Neural crest cell (in vitro differentiated cells): ENCODE results near the gene FHIT. TPM values are rescaled to one million over a fixed set of nuclear protein-coding genes. Genes with fewer than 3 reads are reported as not detected.

ENCODE experiments used
- DNase-seq: peaks from one replicate; pipeline ENCODE4 v3.0.0; 2021; ENCODE audit warnings: low read depth, mixed read lengths, low spot score
- H3K27ac Mint-ChIP-seq: one replicate; pipeline ENCODE4 v1.8.0; 2021; ENCODE audit warnings: mild to moderate bottlenecking, mixed read lengths; ENCODE audit not compliant: unreplicated experiment
- H3K27me3 Mint-ChIP-seq: 2 replicates; pipeline ENCODE4 v1.8.0; 2021; ENCODE audit warnings: low read depth, mild to moderate bottlenecking, mixed read lengths
- H3K36me3 Mint-ChIP-seq: 2 replicates; pipeline ENCODE4 v1.8.0; 2021; ENCODE audit warnings: low read depth, mild to moderate bottlenecking, mixed read lengths
- H3K4me1 Mint-ChIP-seq: 2 replicates; pipeline ENCODE4 v1.8.0; 2021; ENCODE audit warnings: mixed read lengths
- H3K4me3 Mint-ChIP-seq: one replicate; pipeline ENCODE4 v1.8.0; 2021; ENCODE audit warnings: mild to moderate bottlenecking, mixed read lengths
- H3K9me3 Mint-ChIP-seq: 2 replicates; pipeline ENCODE4 v1.8.0; 2021; ENCODE audit warnings: mixed read lengths
- total RNA-seq: library from RNA; stranded (reverse); gene quantifications from 2 replicates; pipeline ENCODE4 v1.2.1, GENCODE V29; 2021
- TF ChIP-seq, protein P1 (sequence below): fragments of 200-600 bp; sonication (generic); conservative IDR thresholded peaks from 2 replicates; pipeline ENCODE4 v1.5.0; 2021; ENCODE audit warnings: antibody characterized with exemption, mild to moderate bottlenecking

Gene FHIT
- total RNA-seq, 1 donor from 2014 or later: 5.2 TPM

DNA sequence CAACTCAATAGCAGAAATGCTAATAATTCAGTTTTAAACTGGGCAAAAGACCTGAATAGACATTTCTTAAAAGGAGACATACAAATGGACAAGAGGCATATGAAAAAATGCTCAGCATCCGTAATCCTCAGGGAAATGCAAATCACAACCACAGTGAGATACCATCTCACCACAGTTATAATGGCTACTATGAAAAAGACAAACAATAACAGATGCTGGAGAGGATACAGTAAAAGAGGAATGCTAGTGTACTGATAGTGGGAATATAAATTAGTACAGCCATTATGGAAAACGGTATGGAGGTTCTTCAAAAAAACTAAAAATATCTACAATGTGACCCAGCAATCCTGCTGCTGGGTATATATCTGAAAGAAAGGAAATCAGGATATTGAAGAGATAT lies 367.2 kb downstream of the FHIT start:
- DNase-seq: no peak
- H3K4me3 Mint-ChIP-seq: no peak overlapping the region
- TF ChIP-seq, protein P1, sequence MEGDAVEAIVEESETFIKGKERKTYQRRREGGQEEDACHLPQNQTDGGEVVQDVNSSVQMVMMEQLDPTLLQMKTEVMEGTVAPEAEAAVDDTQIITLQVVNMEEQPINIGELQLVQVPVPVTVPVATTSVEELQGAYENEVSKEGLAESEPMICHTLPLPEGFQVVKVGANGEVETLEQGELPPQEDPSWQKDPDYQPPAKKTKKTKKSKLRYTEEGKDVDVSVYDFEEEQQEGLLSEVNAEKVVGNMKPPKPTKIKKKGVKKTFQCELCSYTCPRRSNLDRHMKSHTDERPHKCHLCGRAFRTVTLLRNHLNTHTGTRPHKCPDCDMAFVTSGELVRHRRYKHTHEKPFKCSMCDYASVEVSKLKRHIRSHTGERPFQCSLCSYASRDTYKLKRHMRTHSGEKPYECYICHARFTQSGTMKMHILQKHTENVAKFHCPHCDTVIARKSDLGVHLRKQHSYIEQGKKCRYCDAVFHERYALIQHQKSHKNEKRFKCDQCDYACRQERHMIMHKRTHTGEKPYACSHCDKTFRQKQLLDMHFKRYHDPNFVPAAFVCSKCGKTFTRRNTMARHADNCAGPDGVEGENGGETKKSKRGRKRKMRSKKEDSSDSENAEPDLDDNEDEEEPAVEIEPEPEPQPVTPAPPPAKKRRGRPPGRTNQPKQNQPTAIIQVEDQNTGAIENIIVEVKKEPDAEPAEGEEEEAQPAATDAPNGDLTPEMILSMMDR: no peak
- no peaks in the 10 kb centered on the region for H3K4me1 Mint-ChIP-seq
- no peaks in the 10 kb centered on the region for H3K27me3 Mint-ChIP-seq
- H3K27ac Mint-ChIP-seq: no peak overlapping the region
- H3K9me3 Mint-ChIP-seq: peaks cover 28% of the 10 kb centered on the region
- peaks cover 14% of the 10 kb centered on the region for H3K36me3 Mint-ChIP-seq

GRCh38 chr3:60877188-60877587 lies 374.1 kb downstream of the FHIT start:
- H3K4me1 Mint-ChIP-seq: peaks cover 9% of the 10 kb centered on the region
- no peaks in the 10 kb centered on the region for H3K27me3 Mint-ChIP-seq
- peaks cover 9% of the 10 kb centered on the region for H3K36me3 Mint-ChIP-seq
- H3K27ac Mint-ChIP-seq: no peak overlapping the region
- peaks cover 24% of the 10 kb centered on the region for H3K9me3 Mint-ChIP-seq
- TF ChIP-seq, protein P1: no peak
- no peak for DNase-seq
- H3K4me3 Mint-ChIP-seq: no peak overlapping the region

DNA sequence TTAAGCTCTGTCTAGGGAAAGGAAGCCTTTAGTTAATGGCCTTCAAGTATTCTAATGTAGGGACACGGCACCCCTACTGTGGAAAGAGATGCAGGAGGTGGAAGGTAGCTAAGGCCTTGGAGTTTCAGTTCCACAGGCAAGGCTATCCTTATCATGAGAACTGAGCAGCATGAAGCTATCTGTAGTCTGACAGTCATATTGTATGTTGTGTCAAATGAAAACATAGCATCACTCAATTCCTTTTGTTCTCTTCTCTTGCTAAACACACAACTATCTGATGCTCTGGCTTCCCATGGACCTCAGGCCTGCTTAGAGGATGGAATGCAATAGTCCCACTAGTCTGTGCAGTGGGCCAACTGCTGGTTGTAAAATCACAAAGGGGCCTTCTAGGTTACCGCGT lies 380.9 kb downstream of the FHIT start:
- Mint-ChIP-seq H3K27ac (no peak overlapping the region), H3K9me3 (peaks cover 16% of the 10 kb centered on the region), H3K27me3 (no peaks in the 10 kb centered on the region), H3K4me3 (no peak overlapping the region), H3K36me3 (no peaks in the 10 kb centered on the region), H3K4me1 (peaks cover 17% of the 10 kb centered on the region)
- no peak for DNase-seq
- TF ChIP-seq, protein P1: no peak

DNA sequence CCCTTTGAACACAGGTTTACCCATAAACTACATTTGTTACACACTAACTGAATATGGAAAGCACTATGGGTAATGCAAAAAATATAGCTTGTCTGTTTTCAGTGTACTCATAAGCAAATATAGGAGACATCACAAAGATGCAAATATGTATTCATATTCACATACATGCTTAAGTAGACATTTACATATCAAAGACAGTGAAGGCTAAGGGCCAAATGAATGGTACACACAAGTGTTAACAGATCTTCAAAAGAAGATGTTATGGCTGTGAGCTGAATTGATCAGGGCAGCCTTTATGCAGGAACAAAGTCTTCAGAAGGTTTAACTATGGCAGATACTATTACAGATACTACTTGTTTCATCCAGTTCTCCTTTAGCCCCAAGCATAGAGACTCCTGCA lies 384.1 kb downstream of the FHIT start:
- DNase-seq: no peak
- H3K4me1 Mint-ChIP-seq: peaks cover 8% of the 10 kb centered on the region
- no peak overlapping the region for H3K27ac Mint-ChIP-seq
- H3K36me3 Mint-ChIP-seq: peaks cover 2% of the 10 kb centered on the region
- H3K4me3 Mint-ChIP-seq: no peak overlapping the region
- peaks cover 19% of the 10 kb centered on the region for H3K9me3 Mint-ChIP-seq
- TF ChIP-seq, protein P1: no peak
- no peaks in the 10 kb centered on the region for H3K27me3 Mint-ChIP-seq

- Mint-ChIP-seq H3K9me3 (no peaks in the 10 kb centered on the region), H3K27me3 (no peaks in the 10 kb centered on the region), H3K4me1 (no peaks in the 10 kb centered on the region), H3K27ac (no peak overlapping the region), H3K36me3 (no peaks in the 10 kb centered on the region), H3K4me3 (no peak overlapping the region)
- DNase-seq: no peak
- TF ChIP-seq, protein P1: no peak
Observed at GRCh38 chr3:60856257-60857046, 394.8 kb downstream of the FHIT start.
